A549 (cell line): ENCODE measurements around the gene CHTF8. TPM values are rescaled to one million over a fixed set of nuclear protein-coding genes. Genes with fewer than 3 reads are reported as not detected.

Experiments
- ATAC-seq, 2 experiments: fragments of 200-7000 bp in 1 of 2; fragments of >200 bp in 1 of 2; cut with Nextera tagmentation in 1 of 2; cut with Tn5 transposase in 1 of 2; 3 replicates each; pipeline versions ENCODE4 v1.8.0 to v1.9.1; 2018 to 2020; ENCODE audit warnings: mild to moderate bottlenecking in 1 of 2, moderate library complexity in 1 of 2
- CTCF ChIA-PET: fragments of 300-600 bp; sonication (Branson Sonifier 250); formaldehyde crosslinking; extraction: SDS; loops from one replicate; lab custom pipeline; 2021; ENCODE audit warnings: antibody characterized with exemption, inconsistent platforms; lab: Yijun Ruan, JAX
- POLR2A ChIA-PET: fragments of 350-600 bp; formaldehyde crosslinking; extraction: SDS; loops from one replicate; lab custom pipeline; 2021; ENCODE audit warnings: antibody characterized with exemption, inconsistent platforms; lab: Yijun Ruan, JAX
- DNase-seq, 2 experiments: peaks; one replicate each; pipeline versions ENCODE4 v3.0.0 to v3.0.0-alpha.2; 2011 to 2016; ENCODE audit warnings: low read depth in 1 of 2, low spot score in 1 of 2
- FAIRE-seq: peaks from 2 replicates; lab custom pipeline; 2011; peaks lifted over from hg19 to GRCh38; lab: Jason Lieb, UNC
- H3K27ac ChIP-seq, 2 experiments: fragments of >200 bp; sonication (Bioruptor Twin); formaldehyde crosslinking; 3 replicates each; pipeline ENCODE4 v1.5.1; 2016 to 2017
- H3K4me1 ChIP-seq: fragments of >200 bp; sonication (Bioruptor Twin); formaldehyde crosslinking; 3 replicates; pipeline ENCODE4 v1.6.1; 2016
- H3K4me2 ChIP-seq: fragments of >200 bp; sonication (Bioruptor Twin); formaldehyde crosslinking; 3 replicates; pipeline ENCODE4 v1.6.1; 2016
- H3K4me3 ChIP-seq: fragments of >200 bp; sonication (Bioruptor Twin); formaldehyde crosslinking; 3 replicates; pipeline ENCODE4 v1.5.1; 2016
- H3K9me3 ChIP-seq: fragments of >200 bp; sonication (Bioruptor Twin); formaldehyde crosslinking; 3 replicates; pipeline ENCODE4 v1.6.1; 2016
- CBX8 ChIP-seq: fragments of 200-600 bp; sonication (generic); IDR thresholded peaks from 2 replicates; pipeline ENCODE4 v1.6.1; 2016
- CEBPB ChIP-seq, 2 experiments: fragments of >200 bp in 1 of 2; sonication (Bioruptor Twin) in 1 of 2; formaldehyde crosslinking in 1 of 2; IDR thresholded peaks; 2 replicates each; pipeline ENCODE4 v1.6.1; 2012 to 2016
- CHD2 ChIP-seq: fragments of 150-350 bp; IDR thresholded peaks from 2 replicates; pipeline ENCODE4 v1.6.1; 2014; ENCODE audit warnings: low read length; ENCODE audit not compliant: partially characterized antibody
- CHD4 ChIP-seq: fragments of 200-600 bp; sonication (generic); IDR thresholded peaks from 2 replicates; pipeline ENCODE4 v1.6.1; 2016; ENCODE audit warnings: antibody characterized with exemption, mild to moderate bottlenecking, borderline replicate concordance
- E2F6 ChIP-seq: IDR thresholded peaks from 2 replicates; pipeline ENCODE4 v1.6.1; 2012; ENCODE audit warnings: low read depth, borderline replicate concordance
- EHF ChIP-seq: fragments of 250-450 bp; sonication (Bioruptor Pico); IDR thresholded peaks from 2 replicates; pipeline ENCODE4 v1.5.0; 2020; ENCODE audit warnings: mild to moderate bottlenecking
- EHMT2 ChIP-seq: fragments of 200-600 bp; sonication (generic); IDR thresholded peaks from 2 replicates; pipeline ENCODE4 v1.6.1; 2016; ENCODE audit warnings: antibody characterized with exemption, low read depth, mild to moderate bottlenecking, moderate library complexity
- FOSB ChIP-seq: fragments of 250-450 bp; sonication (Bioruptor Pico); IDR thresholded peaks from 2 replicates; pipeline ENCODE4 v1.5.0; 2020; ENCODE audit warnings: mild to moderate bottlenecking, moderate library complexity
- FOXS1 ChIP-seq: fragments of 250-450 bp; sonication (Bioruptor Pico); IDR thresholded peaks from 2 replicates; pipeline ENCODE4 v1.5.0; 2020; ENCODE audit warnings: mild to moderate bottlenecking, moderate library complexity
- HDAC2 ChIP-seq: fragments of 200-600 bp; sonication (generic); IDR thresholded peaks from 2 replicates; pipeline ENCODE4 v1.6.1; 2016
- HES2 ChIP-seq: fragments of >200 bp; sonication (Bioruptor Twin); formaldehyde crosslinking; IDR thresholded peaks from 2 replicates; pipeline ENCODE4 v1.6.1; 2016
- HMGXB4 ChIP-seq: fragments of 250-450 bp; sonication (Bioruptor Pico); IDR thresholded peaks from 2 replicates; pipeline ENCODE4 v1.5.0; 2021; ENCODE audit warnings: mild to moderate bottlenecking, moderate library complexity, borderline replicate concordance
- KDM1A ChIP-seq: fragments of 200-600 bp; sonication (generic); IDR thresholded peaks from 2 replicates; pipeline ENCODE4 v1.6.1; 2016; ENCODE audit warnings: low read depth, mild to moderate bottlenecking
- KDM5A ChIP-seq: fragments of 200-600 bp; sonication (generic); IDR thresholded peaks from 2 replicates; pipeline ENCODE4 v1.6.1; 2016; ENCODE audit warnings: antibody characterized with exemption, mild to moderate bottlenecking
- MAFK ChIP-seq: fragments of 450-650 bp; IDR thresholded peaks from 2 replicates; pipeline ENCODE4 v1.6.1; 2014; ENCODE audit not compliant: partially characterized antibody
- MAZ ChIP-seq: fragments of 150-350 bp; IDR thresholded peaks from 2 replicates; pipeline ENCODE4 v1.6.1; 2014; ENCODE audit warnings: antibody characterized with exemption, low read depth, low read length, borderline replicate concordance
- MYC ChIP-seq: IDR thresholded peaks from 2 replicates; pipeline ENCODE4 v1.6.1; 2012; ENCODE audit warnings: mild to moderate bottlenecking, inconsistent platforms, low read length, improper control_type of control experiment, borderline replicate concordance
- NFE2L2 ChIP-seq: fragments of 150-350 bp; conservative IDR thresholded peaks from 2 replicates; pipeline ENCODE4 v1.6.1; 2014; ENCODE audit warnings: low read length
- PHF8 ChIP-seq: fragments of 200-600 bp; sonication (generic); IDR thresholded peaks from 2 replicates; pipeline ENCODE4 v1.6.1; 2016; ENCODE audit warnings: low read depth, mild to moderate bottlenecking, antibody characterized with exemption, moderate library complexity, borderline replicate concordance
- POLR2A ChIP-seq: IDR thresholded peaks from 2 replicates; pipeline ENCODE4 v1.6.1; 2012; ENCODE audit warnings: mild to moderate bottlenecking, low read length
- POLR2AphosphoS2 ChIP-seq: conservative IDR thresholded peaks from 2 replicates; pipeline ENCODE4 v1.6.1; 2012; ENCODE audit warnings: low read length, improper control_type of control experiment, inconsistent platforms
- RAD21 ChIP-seq, 2 experiments: fragments of >200 bp in 1 of 2; sonication (Bioruptor Twin) in 1 of 2; formaldehyde crosslinking in 1 of 2; IDR thresholded peaks in 1 of 2; conservative IDR thresholded peaks in 1 of 2; 2 replicates in 1 of 2; 3 replicates in 1 of 2; pipeline ENCODE4 v1.6.1; 2012 to 2018; ENCODE audit warnings: inconsistent platforms in 1 of 2
- RARB ChIP-seq: fragments of 250-450 bp; sonication (Bioruptor Pico); IDR thresholded peaks from 2 replicates; pipeline ENCODE4 v1.8.0; 2021; ENCODE audit warnings: mild to moderate bottlenecking, moderate library complexity
- RFX5 ChIP-seq: fragments of 450-650 bp; IDR thresholded peaks from 2 replicates; pipeline ENCODE4 v1.7.1; 2014; ENCODE audit warnings: antibody characterized with exemption, mild to moderate bottlenecking, moderate library complexity
- RNF2 ChIP-seq: fragments of 200-600 bp; sonication (generic); IDR thresholded peaks from 2 replicates; pipeline ENCODE4 v1.6.1; 2016; ENCODE audit warnings: low read depth, mild to moderate bottlenecking, antibody characterized with exemption, moderate library complexity, borderline replicate concordance
- SREBF2 ChIP-seq: fragments of 450-650 bp; IDR thresholded peaks from 2 replicates; pipeline ENCODE4 v1.6.1; 2014; ENCODE audit warnings: mild to moderate bottlenecking, moderate library complexity
- TFCP2L1 ChIP-seq: fragments of 250-450 bp; sonication (Bioruptor Pico); IDR thresholded peaks from 2 replicates; pipeline ENCODE4 v1.5.0; 2021; ENCODE audit warnings: mild to moderate bottlenecking
- USF2 ChIP-seq: fragments of 450-650 bp; IDR thresholded peaks from 2 replicates; pipeline ENCODE4 v1.6.1; 2014; ENCODE audit warnings: antibody characterized with exemption
- ZFP36 ChIP-seq: fragments of 450-650 bp; IDR thresholded peaks from 2 replicates; pipeline ENCODE4 v1.6.1; 2014; ENCODE audit warnings: borderline replicate concordance; ENCODE audit not compliant: partially characterized antibody
- ZNF302 ChIP-seq: fragments of 250-450 bp; sonication (Bioruptor Pico); IDR thresholded peaks from 2 replicates; pipeline ENCODE4 v1.9.0; 2021; ENCODE audit warnings: inconsistent platforms, mild to moderate bottlenecking, moderate library complexity
- ZSCAN20 ChIP-seq: fragments of 250-450 bp; sonication (Bioruptor Pico); IDR thresholded peaks from 2 replicates; pipeline ENCODE4 v1.8.0; 2022; ENCODE audit warnings: mild to moderate bottlenecking, moderate library complexity
- WGBS: methylation state at CpG from one replicate; pipeline ENCODE4 v1.1.6; 2017; ENCODE audit errors: missing lambda C conversion rate; 5-methylcytosine and 5-hydroxymethylcytosine counted together
- polyA plus RNA-seq, 4 experiments: library from polyadenylated mRNA; depleted of rRNA in 3 of 4; stranded (reverse); fragments of >200 nt; fragmentation: RNase III in 1 of 4; extraction: RNeasy Plus Mini Kit Qiagen cat#74134 plus additional on column Dnase treatment in 1 of 4; gene quantifications; 2 replicates in 3 of 4; 3 replicates in 1 of 4; pipeline ENCODE4 v1.2.3, GENCODE V29; 2011 to 2017

The CHTF8 gene
- polyA plus RNA-seq, 2 of the 4 experiments (the other 2 are of a cell fraction): 78.7 to 81.6 TPM

- FAIRE-seq (no peak), ATAC-seq (no peak)
Measured at GRCh38 chr16:69087161-69087581, 45.2 kb downstream of the CHTF8 start.

GRCh38 chr16:69085032-69085695 is 47.2 kb downstream of the CHTF8 start:
- POLR2A ChIA-PET: interaction anchor here (0.6 kb wide), 1 partner anchor 11 kb away, joined by 11 read pairs; no protein-coding TSS in a partner anchor
- no peak for ATAC-seq
- WGBS: 85% methylated on average over 5 of the region's 5 CpGs
- TF ChIP-seq ZSCAN20: no peak
- no peak for TF ChIP-seq FOSB (CRISPR knock-in tag)
- TF ChIP-seq RFX5: no peak
- TF ChIP-seq NFE2L2: no peak
- no peak for TF ChIP-seq RNF2
- TF ChIP-seq CHD4: no peak
- TF ChIP-seq HDAC2: no peak
- no peak for TF ChIP-seq HMGXB4 (CRISPR knock-in tag)
- no peak for TF ChIP-seq ZNF302 (CRISPR knock-in tag)
- TF ChIP-seq MAFK: no peak
- TF ChIP-seq CHD2: no peak
- TF ChIP-seq, all 56 proteins: peak for 0
- no peak for FAIRE-seq
- Histone ChIP-seq H3K4me3 (no peak overlapping the region), H3K4me2 (no peak overlapping the region), H3K4me1 (peaks cover 18% of the 10 kb centered on the region), H3K27ac (no peak overlapping the region), H3K9me3 (no peaks in the 10 kb centered on the region)
- CTCF ChIA-PET: interaction anchor here (0.6 to 3.0 kb wide), 3 partner anchors 9 to 488 kb away, joined by 3 to 11 read pairs (median 3); no protein-coding TSS in a partner anchor
- no peak for DNase-seq

More at GRCh38 chr16:69087161-69087581, 45.2 kb downstream of the CHTF8 start:
- TF ChIP-seq CHD4 (no peak), MAZ (no peak), RNF2 (no peak), E2F6 (no peak), SREBF2 (no peak), RAD21 (conservative IDR thresholded peaks at IDR 0.05 in 1 of 2, IDR thresholded peaks at IDR 0.05 in 1 of 2) (no peak), NFE2L2 (no peak), RARB (no peak), CEBPB (IDR thresholded peaks at IDR 0.05) (no peak), USF2 (no peak)
- CTCF ChIA-PET: no interaction called here
- WGBS: 88% methylated on average over 3 of the region's 3 CpGs
- Histone ChIP-seq H3K4me3 (no peak overlapping the region), H3K9me3 (no peaks in the 10 kb centered on the region), H3K4me2 (no peak overlapping the region), H3K4me1 (peaks cover 19% of the 10 kb centered on the region), H3K27ac (peak overlapping the region in 1 of 2 experiments; percentile 41; a peak in 2 of 6 replicates)
- POLR2A ChIA-PET: no interaction called here
- no peak for DNase-seq

GRCh38 chr16:69084289-69084688 is 48.1 kb downstream of the CHTF8 start:
- CTCF ChIA-PET: interaction anchor here (1.0 to 3.0 kb wide), 5 partner anchors 10 to 182 kb away, joined by 3 to 11 read pairs (median 3); no protein-coding TSS in a partner anchor

More at GRCh38 chr16:69084289-69084688, 48.1 kb downstream of the CHTF8 start:
- WGBS: 79% methylated on average over 2 of the region's 2 CpGs
- Histone ChIP-seq H3K4me3 (no peak overlapping the region), H3K4me1 (peaks cover 9% of the 10 kb centered on the region), H3K9me3 (no peaks in the 10 kb centered on the region), H3K27ac (no peak overlapping the region), H3K4me2 (no peak overlapping the region)
- TF ChIP-seq POLR2A (no peak), KDM1A (no peak), CEBPB (IDR thresholded peaks at IDR 0.05) (no peak), FOXS1 (CRISPR knock-in tag) (no peak), HES2 (no peak), CHD2 (no peak), CBX8 (no peak), MYC (no peak), KDM5A (no peak), SREBF2 (no peak), PHF8 (no peak), EHF (CRISPR knock-in tag) (no peak), POLR2AphosphoS2 (no peak), EHMT2 (no peak), TFCP2L1 (no peak), ZFP36 (no peak), E2F6 (no peak)
- DNase-seq (no peak), FAIRE-seq (no peak), ATAC-seq (no peak)
- POLR2A ChIA-PET: no interaction called here
